Dendritic cell treated with granulocyte-macrophage colony-stimulating factor and Interleukin-4, amounts not matched to agents 40 ng/mL and 50 ng/mL, for 4 days (primary cell): ENCODE data around the gene ATF6.
"Not testable (repeated sequence)": the region's sequence is repeated elsewhere in the genome, so short reads cannot be mapped to it uniquely, and the experiment has no call there.

Source experiments
- H3K27ac Mint-ChIP-seq: one replicate; pipeline ENCODE4 v1.8.0; 2022; ENCODE audit warnings: mild to moderate bottlenecking, mixed read lengths
- H3K27me3 Mint-ChIP-seq: one replicate; pipeline ENCODE4 v1.8.0; 2022; ENCODE audit warnings: mild to moderate bottlenecking, mixed read lengths
- H3K36me3 Mint-ChIP-seq: one replicate; pipeline ENCODE4 v1.8.0; 2022; ENCODE audit warnings: low read depth, mixed read lengths
- H3K4me1 Mint-ChIP-seq: one replicate; pipeline ENCODE4 v1.8.0; 2022; ENCODE audit warnings: low read depth, mixed read lengths
- H3K4me3 Mint-ChIP-seq: one replicate; pipeline ENCODE4 v1.8.0; 2022; ENCODE audit warnings: mild to moderate bottlenecking, moderate library complexity, mixed read lengths
- H3K9me3 Mint-ChIP-seq: one replicate; pipeline ENCODE4 v1.8.0; 2022; ENCODE audit warnings: mixed read lengths
- intact Hi-C: fragments of 100-400 bp; cut with micrococcal nuclease; formaldehyde crosslinking; loops from one replicate; pipeline ENCODE4 v1.15.0; 2022

The ATF6 gene

DNA sequence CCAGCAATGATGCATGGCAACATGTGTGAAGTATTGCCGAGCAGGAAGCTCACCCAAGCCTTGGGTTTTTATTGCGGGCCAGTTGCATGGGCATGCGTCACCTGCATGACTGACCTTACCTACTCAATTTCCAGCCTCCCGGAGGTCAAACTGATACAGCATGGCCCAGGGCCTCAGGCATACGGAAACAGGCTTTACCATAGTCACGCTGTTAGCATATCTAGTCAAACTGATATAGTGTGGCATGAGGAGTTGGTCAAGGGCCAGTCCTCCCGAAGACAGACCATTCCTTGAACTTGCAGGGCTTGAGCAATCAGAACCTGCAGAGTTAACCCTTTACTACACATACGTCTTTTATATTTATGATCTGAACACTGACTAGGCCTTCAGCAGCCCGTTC lies 22.9 kb upstream of the ATF6 start:
- Mint-ChIP-seq H3K4me1 (peaks cover 62% of the 10 kb centered on the region), H3K4me3 (no peak overlapping the region), H3K9me3 (no peaks in the 10 kb centered on the region), H3K27ac (no peak overlapping the region), H3K36me3 (no peaks in the 10 kb centered on the region), H3K27me3 (peaks cover 17% of the 10 kb centered on the region)
- intact Hi-C loops = loop anchor here (5.0 to 10.0 kb wide), 3 partner anchors 96 to 368 kb away; no protein-coding TSS in a partner anchor

DNA sequence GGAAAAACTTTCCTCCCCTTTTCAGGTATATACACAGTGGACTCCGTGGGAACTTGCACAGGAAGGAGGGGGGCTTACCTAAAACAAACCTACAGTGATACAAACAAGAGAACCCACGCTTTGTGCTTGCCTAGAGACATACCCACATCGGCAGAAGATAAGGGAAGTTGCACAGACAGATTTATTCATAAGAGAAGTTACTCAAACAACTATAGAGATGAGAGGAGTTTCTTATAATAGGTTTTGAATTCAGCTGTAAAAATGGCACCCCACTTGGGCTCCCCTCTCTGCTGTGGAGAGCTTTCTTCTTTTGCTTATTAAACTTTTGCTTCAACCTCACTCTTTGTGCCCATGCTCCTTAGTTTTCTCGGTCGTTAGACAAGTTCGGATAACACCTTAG lies 18.3 kb upstream of the ATF6 start:
- peak overlapping the region; percentile 40 for H3K27ac Mint-ChIP-seq
- intact Hi-C loops = loop anchor here (10.0 kb wide), 2 partner anchors 263 to 373 kb away; no protein-coding TSS in a partner anchor
- H3K4me1 Mint-ChIP-seq = peaks cover 52% of the 10 kb centered on the region
- peaks cover 27% of the 10 kb centered on the region for H3K36me3 Mint-ChIP-seq
- peaks cover 17% of the 10 kb centered on the region for H3K27me3 Mint-ChIP-seq
- no peak overlapping the region for H3K4me3 Mint-ChIP-seq
- H3K9me3 Mint-ChIP-seq = no peaks in the 10 kb centered on the region

DNA sequence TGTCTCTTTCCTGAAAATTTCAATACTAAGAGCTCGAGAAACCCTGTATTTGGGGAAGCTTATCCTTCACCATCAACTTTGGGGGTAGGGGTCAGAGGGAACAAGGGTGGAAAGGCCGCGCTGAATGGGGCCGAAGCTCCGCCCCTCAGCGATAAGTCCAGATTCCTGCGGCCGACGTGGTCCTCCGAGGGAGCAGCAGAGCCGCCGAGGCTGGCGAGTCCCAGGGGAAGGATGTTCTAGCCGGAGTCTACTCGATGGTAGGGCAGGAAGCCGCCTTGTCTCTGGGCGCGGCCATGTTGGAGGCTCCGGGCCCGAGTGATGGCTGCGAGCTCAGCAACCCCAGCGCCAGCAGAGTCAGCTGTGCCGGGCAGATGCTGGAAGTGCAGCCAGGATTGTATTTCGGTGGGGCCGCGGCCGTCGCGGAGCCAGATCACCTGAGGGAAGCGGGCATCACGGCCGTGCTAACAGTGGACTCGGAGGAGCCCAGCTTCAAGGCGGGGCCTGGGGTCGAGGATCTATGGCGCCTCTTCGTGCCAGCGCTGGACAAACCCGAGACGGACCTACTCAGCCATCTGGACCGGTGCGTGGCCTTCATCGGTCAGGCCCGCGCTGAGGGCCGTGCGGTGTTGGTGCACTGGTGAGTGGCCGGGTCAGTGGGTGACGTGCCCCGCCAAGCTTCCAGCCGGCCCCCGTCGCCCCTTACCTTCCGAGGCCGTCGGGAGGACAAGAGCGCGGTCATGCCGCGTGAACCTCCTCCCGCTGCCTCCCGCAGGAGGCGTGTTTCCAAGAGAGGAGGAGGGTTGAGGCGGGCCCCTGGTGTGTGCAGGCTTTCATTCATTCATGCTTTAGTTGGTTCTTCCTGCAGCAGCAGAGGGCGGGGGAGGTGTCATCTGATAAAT lies 16.4 kb upstream of the ATF6 start, which contains the start of gene DUSP12:
DUSP12 (plus strand) TSS at position 278 of the 899 bp plus-strand sequence; CDS start at position 294, 16 bp downstream.
- H3K27me3 Mint-ChIP-seq = peaks cover 16% of the 10 kb centered on the region
- H3K4me3 Mint-ChIP-seq = peak within 1 kb of the TSS; percentile 99
- intact Hi-C loops = loop anchor here (10.0 kb wide), 2 partner anchors 265 to 375 kb away; no protein-coding TSS in a partner anchor
- peaks cover 45% of the 10 kb centered on the region for H3K36me3 Mint-ChIP-seq
- H3K27ac Mint-ChIP-seq = peak within 1 kb of the TSS; percentile 93
- H3K9me3 Mint-ChIP-seq = peaks cover 9% of the 10 kb centered on the region
- peaks cover 40% of the 10 kb centered on the region for H3K4me1 Mint-ChIP-seq

DNA sequence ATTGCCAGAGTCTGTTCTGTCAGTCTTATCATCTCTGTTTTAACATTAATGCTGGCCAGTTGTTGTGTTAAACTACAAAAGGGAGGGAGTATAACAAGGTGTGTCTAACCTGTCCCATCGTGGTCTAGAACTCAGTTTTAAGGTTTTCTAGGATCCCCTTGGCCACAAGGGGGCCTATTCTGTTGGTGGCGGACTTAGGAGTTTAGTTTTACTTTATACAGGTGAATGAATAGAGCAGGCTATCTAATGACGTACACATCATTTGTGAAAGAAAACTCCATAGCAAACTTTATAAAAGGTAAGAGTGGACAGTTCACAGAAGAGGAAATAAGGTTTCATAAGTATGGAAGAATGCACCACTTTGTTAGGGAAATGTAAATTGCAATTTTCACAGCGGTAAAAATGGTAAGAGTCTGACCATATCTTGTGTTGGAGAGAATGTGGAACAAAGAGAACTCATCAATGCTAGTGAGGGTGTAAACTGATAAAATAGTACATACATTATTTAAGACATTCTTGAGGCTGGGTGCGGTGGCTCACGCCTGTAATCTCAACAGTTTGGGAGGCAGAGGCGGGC lies 2.5 kb upstream of the ATF6 start:
- Mint-ChIP-seq H3K27me3 (no peaks in the 10 kb centered on the region), H3K9me3 (no peaks in the 10 kb centered on the region), H3K36me3 (peaks cover 17% of the 10 kb centered on the region), H3K4me1 (peaks cover 27% of the 10 kb centered on the region), H3K27ac (no peak overlapping the region), H3K4me3 (no peak overlapping the region)
- intact Hi-C loops = no loop called here

DNA sequence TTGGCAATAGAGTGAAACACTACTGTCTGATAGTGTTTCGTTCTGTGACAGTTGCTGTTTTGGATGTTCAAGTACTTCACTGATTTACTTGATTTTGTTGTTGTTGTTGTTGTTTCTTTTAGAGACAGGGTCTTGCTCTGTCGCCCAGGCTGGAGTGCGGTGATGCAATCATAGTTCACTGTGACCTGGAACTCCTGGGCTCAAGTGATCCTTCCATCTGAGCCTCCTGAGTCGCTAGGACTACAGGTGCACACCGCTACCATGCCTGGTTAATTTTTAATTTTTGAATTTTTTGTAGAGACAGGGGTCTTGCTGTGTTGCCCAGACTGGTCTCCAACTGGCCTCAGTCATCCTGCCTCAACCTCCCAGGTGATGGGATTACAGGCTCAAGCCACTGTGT lies 2.3 kb downstream of the ATF6 start:
- Mint-ChIP-seq H3K36me3 (peaks cover 28% of the 10 kb centered on the region), H3K4me3 (no peak overlapping the region), H3K4me1 (peaks cover 35% of the 10 kb centered on the region), H3K27ac (peak overlapping the region; percentile 39), H3K27me3 (no peaks in the 10 kb centered on the region), H3K9me3 (no peaks in the 10 kb centered on the region)
- intact Hi-C loops = no loop called here

DNA sequence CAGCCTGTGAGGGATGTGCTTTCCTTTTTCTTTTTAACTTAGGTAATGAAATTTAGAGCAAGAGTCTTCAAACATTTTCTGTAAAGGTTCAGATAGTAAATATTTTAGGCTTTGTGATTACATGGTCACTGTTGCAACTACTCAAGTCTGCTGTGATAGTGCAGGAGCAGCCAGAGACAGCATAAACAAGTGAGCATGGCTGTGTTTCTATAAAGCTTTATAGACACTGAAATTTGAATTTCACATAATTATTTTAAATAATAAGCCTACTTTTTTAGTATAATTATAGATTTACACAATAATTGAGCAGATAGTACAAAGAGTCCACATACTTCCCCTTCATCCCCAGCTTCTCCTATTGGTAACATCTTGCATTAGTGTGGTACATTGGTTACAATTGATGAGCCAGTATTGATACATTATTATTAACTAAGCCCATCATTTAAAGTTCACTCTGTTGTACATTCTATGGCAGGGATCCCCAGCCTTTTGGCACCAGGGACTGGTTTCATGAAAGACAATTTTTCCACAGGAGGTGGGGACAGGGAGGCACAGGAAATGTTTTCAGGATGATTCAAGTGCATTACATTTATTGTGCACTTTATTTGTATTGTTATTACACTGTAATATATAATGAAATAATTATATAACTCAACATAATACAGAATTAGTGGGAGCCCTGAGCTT lies 3.0 kb downstream of the ATF6 start:
- Mint-ChIP-seq H3K4me1 (peaks cover 29% of the 10 kb centered on the region), H3K27me3 (no peaks in the 10 kb centered on the region), H3K4me3 (no peak overlapping the region), H3K9me3 (no peaks in the 10 kb centered on the region), H3K36me3 (peaks cover 28% of the 10 kb centered on the region), H3K27ac (no peak overlapping the region)
- intact Hi-C loops = no loop called here

DNA sequence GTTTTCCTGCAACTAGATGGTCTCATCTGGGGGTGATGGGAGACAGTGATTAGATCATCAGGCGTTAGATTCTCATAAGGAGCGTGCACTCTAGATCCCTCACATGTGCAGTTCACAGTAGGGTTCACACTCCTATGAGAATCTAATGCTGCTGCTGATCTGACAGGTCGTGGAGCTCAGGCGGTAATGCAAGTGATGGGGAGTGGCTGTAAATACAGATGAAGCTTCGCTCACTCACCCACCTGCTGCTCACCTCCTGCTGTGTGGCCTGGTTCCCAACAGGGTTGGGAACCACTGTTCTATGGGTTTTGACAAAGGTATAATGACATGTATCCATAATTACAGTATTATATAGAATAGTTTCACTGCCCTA lies 3.5 kb downstream of the ATF6 start:
- intact Hi-C loops, H3K9me3 Mint-ChIP-seq, H3K27ac Mint-ChIP-seq, H3K27me3 Mint-ChIP-seq, H3K4me3 Mint-ChIP-seq: not testable (repeated sequence)
- peaks cover 28% of the 10 kb centered on the region for H3K36me3 Mint-ChIP-seq
- H3K4me1 Mint-ChIP-seq = peaks cover 29% of the 10 kb centered on the region

DNA sequence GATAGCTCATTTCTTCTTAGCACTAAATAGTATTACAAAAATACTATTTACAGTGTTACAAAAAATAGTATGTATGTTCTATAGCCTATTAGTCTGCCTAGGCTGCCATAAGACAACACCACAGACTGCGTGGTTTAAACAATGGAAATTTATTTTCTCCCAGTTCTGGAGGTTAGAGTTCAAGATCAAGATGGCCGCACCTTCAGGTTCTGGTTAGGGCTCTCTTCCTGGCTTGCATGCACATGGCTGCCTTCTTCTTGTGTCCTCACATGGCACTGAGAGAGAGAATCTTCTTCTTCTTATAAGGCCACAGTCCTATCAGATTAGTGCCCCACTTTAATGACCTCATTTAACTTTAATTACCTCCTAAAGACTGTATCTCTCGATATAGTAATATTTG lies 4.1 kb downstream of the ATF6 start:
- peaks cover 28% of the 10 kb centered on the region for H3K36me3 Mint-ChIP-seq
- H3K4me3 Mint-ChIP-seq = no peak overlapping the region
- intact Hi-C loops = no loop called here
- H3K27me3 Mint-ChIP-seq = no peaks in the 10 kb centered on the region
- H3K4me1 Mint-ChIP-seq = peaks cover 29% of the 10 kb centered on the region
- no peaks in the 10 kb centered on the region for H3K9me3 Mint-ChIP-seq
- no peak overlapping the region for H3K27ac Mint-ChIP-seq

DNA sequence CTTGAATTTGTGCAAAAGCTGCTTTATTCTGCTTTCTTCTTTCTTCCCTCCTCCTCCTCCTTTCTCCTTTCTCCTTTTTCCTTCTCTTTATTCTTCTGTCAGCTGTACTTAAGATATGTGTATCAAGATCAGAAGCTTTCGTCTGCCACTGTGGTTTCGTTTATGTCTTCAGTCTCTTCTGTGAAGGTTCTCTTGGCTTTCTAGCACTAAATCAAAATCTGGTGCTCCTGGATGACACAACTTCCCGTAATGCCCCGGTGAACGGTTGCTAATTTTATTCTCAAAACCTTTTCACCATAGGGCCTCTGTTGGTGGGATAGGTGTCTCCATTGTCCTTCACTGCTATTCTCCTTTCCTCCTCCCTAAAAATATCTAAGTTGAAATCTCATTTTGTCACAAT lies 5.0 kb downstream of the ATF6 start:
- Mint-ChIP-seq H3K36me3 (peaks cover 25% of the 10 kb centered on the region), H3K9me3 (no peaks in the 10 kb centered on the region), H3K4me3 (no peak overlapping the region), H3K4me1 (peaks cover 29% of the 10 kb centered on the region), H3K27ac (no peak overlapping the region), H3K27me3 (no peaks in the 10 kb centered on the region)
- intact Hi-C loops = no loop called here

DNA sequence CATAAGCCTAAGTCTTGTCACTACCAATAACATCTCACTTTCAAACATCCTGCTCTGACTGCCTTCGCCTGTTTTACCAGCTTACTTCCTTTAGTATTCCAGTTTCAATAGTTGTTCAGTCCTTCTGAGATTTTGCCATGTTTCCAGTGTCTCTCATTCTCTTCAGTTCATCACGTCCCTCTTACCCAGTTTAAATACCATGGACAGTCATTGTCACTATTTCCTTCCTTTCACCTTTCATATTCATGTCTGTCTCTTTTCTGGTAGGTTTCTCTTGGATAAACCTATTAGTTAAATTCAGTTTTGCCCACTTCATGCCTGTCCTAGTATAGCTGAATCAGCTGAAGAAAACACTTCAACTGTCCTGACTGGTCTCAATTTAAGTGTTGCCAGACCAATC lies 5.9 kb downstream of the ATF6 start:
- intact Hi-C loops = no loop called here
- no peaks in the 10 kb centered on the region for H3K9me3 Mint-ChIP-seq
- H3K4me1 Mint-ChIP-seq = peaks cover 25% of the 10 kb centered on the region

DNA sequence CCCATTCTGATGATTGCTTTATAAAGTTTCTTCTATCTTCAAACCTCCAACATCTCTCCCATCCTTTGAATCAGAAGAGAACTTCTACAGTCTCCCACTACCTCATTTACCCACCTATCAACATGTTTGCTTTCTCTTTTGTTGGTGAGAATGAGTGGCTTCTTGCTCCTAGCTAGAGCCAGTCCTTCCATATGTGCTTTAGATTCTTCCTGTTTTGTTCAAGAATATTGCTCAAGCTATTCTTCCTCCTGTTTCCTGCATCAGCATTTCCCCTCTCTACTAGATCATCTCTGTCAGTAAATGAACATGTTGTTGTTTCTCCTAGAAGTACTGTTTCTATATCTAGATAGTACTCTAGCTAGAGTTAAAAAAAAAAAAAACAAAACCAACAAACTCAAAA lies 6.3 kb downstream of the ATF6 start:
- Mint-ChIP-seq H3K36me3 (peaks cover 17% of the 10 kb centered on the region), H3K27ac (no peak overlapping the region), H3K27me3 (no peaks in the 10 kb centered on the region), H3K4me3 (no peak overlapping the region), H3K9me3 (no peaks in the 10 kb centered on the region), H3K4me1 (peaks cover 20% of the 10 kb centered on the region)
- intact Hi-C loops = no loop called here

More for the DNA sequence above, 5.9 kb downstream of the ATF6 start:
- H3K36me3 Mint-ChIP-seq = peaks cover 17% of the 10 kb centered on the region
- H3K27me3 Mint-ChIP-seq = no peaks in the 10 kb centered on the region
- H3K27ac Mint-ChIP-seq = no peak overlapping the region
- H3K4me3 Mint-ChIP-seq = no peak overlapping the region

DNA sequence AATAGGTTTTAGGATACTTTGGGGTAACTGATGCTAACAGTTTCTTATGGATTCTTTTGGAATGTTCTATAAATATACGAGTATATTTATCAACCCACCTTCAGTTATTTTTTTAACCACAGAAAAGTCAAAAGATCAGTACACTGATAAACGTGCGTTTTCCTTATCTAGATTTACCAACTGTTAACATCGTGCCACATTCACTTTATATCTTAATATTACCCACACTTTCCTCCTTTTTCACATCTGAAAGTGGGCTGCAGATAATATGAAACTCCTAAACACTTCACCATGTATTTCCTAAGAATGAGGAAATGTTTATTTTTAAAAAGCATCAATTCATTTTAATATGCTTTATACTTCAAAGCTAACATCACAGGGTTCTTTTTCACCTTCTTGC lies 7.7 kb downstream of the ATF6 start:
- intact Hi-C loops = no loop called here
- no peak overlapping the region for H3K27ac Mint-ChIP-seq
- H3K4me3 Mint-ChIP-seq = no peak overlapping the region
- peaks cover 8% of the 10 kb centered on the region for H3K36me3 Mint-ChIP-seq
- no peaks in the 10 kb centered on the region for H3K9me3 Mint-ChIP-seq
- peaks cover 9% of the 10 kb centered on the region for H3K4me1 Mint-ChIP-seq
- no peaks in the 10 kb centered on the region for H3K27me3 Mint-ChIP-seq

DNA sequence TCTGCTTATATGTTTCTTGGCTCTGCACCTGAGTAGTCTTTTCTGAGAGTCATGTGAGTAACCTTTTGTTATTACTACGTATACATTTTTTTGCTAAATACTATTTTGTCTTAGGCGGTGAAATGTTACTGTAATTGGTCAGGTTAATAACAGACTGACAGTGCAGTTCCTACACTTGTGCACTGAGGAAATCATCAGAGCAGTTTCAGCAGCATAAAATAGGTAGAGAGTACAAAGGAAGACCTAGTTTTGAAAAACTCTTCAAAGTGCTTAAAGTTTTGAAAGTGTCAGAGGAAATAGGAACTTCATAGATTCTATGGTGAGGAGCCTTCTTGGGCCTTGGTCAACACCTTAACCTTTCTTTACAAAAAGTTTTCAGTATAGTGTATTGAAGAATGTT lies 11.1 kb downstream of the ATF6 start:
- Mint-ChIP-seq H3K4me3 (no peak overlapping the region), H3K27ac (no peak overlapping the region), H3K9me3 (no peaks in the 10 kb centered on the region), H3K4me1 (no peaks in the 10 kb centered on the region), H3K36me3 (peaks cover 22% of the 10 kb centered on the region), H3K27me3 (no peaks in the 10 kb centered on the region)
- intact Hi-C loops = no loop called here

DNA sequence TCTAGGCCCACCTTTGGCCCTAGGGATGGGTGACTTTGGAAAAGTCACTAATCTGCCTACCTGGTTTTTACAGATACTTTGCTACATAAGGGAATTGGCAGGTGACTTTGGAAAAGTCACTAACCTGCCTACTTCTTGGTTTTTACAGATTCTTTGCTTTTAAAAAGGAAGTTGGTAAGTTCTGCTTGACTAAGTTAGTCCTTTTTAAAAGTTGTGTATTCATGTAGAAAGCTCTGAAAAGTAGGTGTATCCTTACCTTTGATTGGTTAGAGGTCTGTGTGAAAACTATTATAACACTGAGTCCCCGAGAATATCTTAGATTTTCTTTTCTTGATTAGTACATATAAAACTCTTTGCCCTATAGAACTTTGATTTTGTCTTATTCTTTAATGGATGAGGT lies 12.4 kb downstream of the ATF6 start:
- Mint-ChIP-seq H3K4me3 (no peak overlapping the region), H3K9me3 (no peaks in the 10 kb centered on the region), H3K36me3 (peaks cover 35% of the 10 kb centered on the region), H3K27ac (no peak overlapping the region), H3K4me1 (no peaks in the 10 kb centered on the region), H3K27me3 (no peaks in the 10 kb centered on the region)
- intact Hi-C loops = no loop called here
